HuH-7.5 (cell line): ENCODE measurements around the gene ZNF487.
A peak's percentile ranks its signal among the peaks of the same experiment; 100 is the strongest.
"Not testable (repeated sequence)": the region's sequence is repeated elsewhere in the genome, so short reads cannot be mapped to it uniquely, and the experiment has no call there.

ENCODE experiments used
- DNase-seq: peaks from one replicate; pipeline ENCODE4 v3.0.0; 2011; ENCODE audit warnings: low spot score

The ZNF487 gene

DNA sequence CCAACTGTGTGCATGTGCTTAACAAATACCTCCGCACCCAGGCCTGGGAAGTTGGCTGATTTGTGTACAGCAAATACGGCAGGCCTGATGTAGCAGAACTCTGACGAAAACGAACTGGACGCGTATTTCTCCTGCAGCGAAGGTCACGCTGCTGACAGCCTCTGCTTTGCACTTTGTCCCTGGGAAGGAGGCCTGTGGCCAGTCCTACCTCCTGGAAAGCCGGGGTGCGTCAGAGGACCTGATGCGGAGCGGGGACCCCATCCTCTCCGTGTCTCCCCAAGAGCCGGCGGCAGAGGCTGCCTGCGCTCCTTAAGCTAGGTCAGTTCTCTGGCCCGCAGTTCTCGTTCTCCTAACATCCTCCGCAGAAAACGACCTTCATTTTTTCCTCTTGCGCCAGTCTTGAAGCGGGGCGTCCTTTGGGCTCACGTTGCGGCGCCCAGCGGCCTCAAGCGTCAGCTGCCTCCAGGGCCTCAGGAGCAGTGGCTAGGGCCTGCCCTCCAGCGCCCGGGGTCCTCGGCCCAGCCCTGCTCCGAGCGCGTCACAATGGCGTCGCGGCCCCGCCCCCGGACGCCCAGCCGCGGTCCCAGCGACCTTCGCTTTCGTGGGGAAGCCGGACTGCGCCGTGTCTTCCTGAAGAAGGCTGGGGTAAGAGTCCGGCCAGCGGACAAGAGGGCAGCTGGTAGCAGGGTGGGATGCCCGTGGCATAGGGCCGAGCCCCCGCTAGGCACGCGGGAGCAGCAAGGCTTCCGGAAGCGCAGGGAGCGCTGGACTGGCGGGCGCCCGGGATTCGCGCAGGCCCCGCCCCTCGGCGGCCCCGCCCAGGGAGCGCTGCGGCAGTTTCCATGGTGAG is at the start of gene ZNF487:
Gene ZNF487, plus strand, starts transcription at position 821 of the 850 bp plus-strand sequence. CDS start 38,703 bp downstream, outside the sequence.
- peak; percentile 81 for DNase-seq

DNA sequence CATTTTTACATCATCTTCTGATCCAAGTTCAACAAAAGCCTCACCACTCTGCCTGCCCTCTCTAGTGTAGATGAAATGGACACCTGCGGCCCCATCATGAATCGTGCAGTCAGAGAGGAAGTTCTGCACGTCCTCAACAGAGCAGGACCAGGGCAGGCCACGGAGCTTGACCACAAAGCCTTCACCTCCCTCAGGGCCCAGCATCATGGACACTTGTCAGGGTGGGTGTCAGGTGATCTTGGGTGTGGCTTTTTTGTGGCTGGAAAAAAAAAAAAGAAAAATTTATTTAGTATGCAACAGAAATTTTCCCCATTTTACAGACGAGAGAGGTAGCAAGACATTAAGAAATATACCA is 49.3 kb upstream of the ZNF487 start:
- DNase-seq = no peak

GRCh38 chr10:43389867-43390266 is 47.0 kb upstream of the ZNF487 start:
- no peak for DNase-seq

DNA sequence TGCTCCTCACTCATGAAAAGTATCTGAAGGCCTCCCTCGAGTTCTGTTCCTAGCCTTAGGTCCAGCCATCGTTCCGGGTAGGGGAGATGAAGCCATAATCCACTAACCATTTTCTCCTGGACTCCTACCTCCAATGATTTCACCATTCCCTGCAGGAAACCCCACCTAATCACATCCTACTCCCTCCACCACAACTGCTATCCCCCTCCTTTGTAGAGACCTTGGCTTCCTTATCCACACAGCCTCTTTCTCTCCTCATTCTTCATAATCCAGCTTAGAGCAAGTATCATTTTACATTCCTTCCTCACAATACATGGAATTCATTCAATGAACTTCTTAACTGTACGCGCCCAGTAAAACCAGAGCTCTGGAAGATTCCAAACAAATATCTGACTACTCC is 46.6 kb upstream of the ZNF487 start:
- no peak for DNase-seq

DNA sequence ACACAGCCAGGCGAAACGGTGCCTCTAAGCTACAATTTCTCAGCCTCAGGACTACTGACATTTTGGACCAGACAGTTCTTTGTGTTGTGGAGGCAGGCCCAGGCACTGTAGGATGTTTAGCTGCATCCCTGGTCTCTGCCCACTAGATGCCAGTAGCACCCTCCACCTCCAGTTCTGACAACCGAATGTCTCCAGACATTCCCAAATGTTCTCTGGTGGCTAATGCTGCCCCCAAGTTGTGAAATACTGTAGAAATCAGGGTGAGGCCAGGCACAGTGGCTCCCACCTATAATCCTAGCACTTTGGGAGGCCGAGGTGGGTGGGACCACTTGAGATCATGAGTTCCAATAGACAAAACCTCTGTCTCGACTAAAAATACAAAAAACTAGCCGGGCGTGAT is 46.2 kb upstream of the ZNF487 start:
- DNase-seq = no peak

DNA sequence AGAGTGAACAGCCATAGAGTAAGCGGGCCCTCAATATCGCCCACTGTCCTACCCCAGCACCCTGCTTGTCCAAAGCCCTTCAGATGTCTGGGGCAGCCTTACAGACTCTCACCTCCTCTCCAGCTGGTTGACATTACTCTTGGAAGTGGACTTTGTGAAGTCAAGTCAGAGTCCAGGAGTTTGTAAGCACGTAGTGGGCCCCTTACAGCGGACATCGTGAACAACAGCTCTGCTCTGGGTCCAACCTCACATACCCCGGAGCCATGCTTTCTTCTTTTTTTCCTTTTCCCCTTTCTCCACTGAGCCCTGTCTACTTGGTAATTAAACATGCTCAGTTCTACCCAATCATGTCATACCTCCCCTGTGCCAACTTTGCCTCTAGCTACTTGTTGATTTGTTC is 45.4 kb upstream of the ZNF487 start:
- no peak for DNase-seq

DNA sequence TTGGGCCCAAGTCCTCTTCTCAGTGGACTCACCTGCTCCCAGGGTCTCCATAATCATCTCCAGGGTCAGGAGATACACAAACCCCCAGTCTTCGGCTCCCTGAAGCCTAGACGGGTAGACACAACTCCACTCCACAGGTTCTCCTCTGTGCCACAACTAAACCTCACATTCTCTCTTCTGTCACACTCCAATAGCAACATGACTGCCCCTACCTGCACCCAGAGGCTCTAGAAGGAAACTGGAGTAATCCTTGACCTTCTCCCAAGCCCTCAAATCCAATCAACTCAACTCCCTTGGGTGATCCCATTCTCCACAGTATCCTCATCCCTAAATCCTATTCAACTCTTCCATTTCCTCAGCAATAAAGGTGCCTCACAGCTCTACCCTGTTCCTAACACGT is 44.2 kb upstream of the ZNF487 start:
- no peak for DNase-seq

GRCh38 chr10:43393186-43393585 is 43.7 kb upstream of the ZNF487 start:
- DNase-seq = not testable (repeated sequence)

DNA sequence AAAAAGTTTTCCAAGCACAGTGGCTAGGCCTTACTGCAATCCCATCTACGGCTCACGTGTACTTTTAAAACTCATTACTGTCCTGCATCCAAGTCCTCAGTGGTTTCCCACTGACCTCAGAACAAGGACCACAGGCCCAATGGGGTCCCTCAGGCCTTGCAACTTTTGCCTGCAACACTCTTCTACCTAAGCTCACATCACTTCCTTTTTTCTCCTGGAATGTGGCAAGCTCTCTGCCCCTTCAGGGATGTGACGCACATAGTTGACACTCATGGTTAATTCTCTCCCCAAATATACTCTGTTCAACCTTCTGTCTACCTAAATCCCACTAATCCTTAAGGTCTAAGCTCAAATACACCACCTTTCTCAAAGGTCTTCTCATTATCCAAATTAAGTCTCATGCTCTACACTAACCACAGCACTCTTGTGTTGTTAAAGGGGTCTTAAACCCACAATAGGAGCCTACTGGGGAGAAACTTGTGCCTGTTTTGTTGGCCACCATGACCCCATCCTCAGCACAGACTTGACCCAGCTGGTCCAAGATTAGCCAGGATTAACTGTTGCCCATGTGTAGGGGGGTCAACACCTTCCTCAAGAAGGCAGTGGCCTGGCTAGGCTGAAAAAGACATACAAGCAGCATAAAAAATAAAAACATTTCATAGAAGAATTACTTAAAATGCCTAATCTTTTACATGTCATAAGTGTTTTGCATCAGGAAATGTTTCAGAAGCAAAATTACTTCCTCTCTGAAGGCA is 43.1 kb upstream of the ZNF487 start:
- no peak for DNase-seq

GRCh38 chr10:43394868-43395267 is 42.0 kb upstream of the ZNF487 start:
- DNase-seq = no peak

DNA sequence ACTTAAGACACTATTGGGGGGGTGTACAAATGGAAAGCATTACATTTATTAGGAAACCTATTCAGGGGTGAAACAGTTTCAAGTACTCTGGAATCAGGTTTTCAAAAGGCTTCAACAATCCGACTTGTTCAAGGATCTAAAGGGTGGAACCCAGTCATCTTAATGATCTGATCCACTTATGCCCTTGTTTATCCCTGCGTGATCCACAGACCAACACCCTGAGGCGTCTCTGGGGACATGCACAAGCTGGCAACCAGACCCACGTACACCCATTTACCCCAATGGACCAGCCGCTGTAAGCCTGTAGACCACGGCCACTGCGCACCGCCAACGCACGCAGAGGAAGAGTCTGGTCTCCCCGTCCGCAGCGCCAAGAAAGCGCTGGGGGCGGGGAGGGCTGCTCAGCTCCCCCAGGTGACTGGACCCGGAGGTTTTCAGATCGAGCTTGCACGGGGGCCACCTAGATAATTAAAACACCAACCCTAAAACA is 41.3 kb upstream of the ZNF487 start:
- no peak for DNase-seq

GRCh38 chr10:43396061-43396927 is 40.6 kb upstream of the ZNF487 start:
- peak; percentile 61 for DNase-seq

GRCh38 chr10:43396928-43397624 is 39.8 kb upstream of the ZNF487 start:
- peak; percentile 63 for DNase-seq

DNA sequence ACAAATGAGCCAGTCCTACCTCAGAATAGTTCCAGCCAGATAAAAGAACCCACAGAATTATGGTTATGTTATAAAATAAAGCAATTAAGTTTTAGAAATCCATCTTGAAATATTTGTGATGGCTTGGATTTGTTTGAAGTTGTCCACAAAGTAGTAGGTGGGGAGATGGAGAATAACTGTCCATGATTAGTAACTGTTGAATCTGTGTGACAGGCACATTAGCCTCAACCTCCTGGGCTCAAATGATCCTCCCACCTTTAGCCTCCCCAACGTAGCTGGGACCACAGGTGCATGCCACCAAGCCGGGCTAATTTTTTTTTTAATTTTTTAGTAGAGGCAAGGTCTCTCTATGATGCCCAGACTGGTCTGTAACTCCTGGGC is 38.0 kb upstream of the ZNF487 start:
- DNase-seq = no peak

GRCh38 chr10:43399320-43400310 is 37.3 kb upstream of the ZNF487 start:
- no peak for DNase-seq

DNA sequence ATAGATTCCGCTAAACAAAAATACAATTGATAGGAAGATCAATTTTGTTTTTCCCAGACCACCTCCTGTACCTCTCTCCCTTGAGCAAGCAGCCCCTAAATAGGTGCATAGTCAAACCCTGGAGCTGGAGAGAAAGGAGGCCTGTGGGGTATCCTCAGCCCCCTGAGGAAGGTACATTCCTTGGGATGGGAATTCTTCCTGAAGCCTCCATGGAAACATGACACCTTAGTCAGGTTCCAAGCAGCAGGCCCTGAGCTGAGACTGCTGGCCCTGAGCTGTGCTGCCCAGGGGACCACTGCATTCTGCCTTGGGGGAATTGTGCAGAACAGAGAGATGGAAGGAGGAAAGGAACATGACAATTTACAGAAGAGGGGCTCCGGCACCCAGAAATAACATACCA is 35.3 kb upstream of the ZNF487 start:
- no peak for DNase-seq

- DNase-seq = no peak
Measured at GRCh38 chr10:43402176-43402575, 34.7 kb upstream of the ZNF487 start.

GRCh38 chr10:43402880-43403452 is 33.9 kb upstream of the ZNF487 start:
- DNase-seq = no peak

DNA sequence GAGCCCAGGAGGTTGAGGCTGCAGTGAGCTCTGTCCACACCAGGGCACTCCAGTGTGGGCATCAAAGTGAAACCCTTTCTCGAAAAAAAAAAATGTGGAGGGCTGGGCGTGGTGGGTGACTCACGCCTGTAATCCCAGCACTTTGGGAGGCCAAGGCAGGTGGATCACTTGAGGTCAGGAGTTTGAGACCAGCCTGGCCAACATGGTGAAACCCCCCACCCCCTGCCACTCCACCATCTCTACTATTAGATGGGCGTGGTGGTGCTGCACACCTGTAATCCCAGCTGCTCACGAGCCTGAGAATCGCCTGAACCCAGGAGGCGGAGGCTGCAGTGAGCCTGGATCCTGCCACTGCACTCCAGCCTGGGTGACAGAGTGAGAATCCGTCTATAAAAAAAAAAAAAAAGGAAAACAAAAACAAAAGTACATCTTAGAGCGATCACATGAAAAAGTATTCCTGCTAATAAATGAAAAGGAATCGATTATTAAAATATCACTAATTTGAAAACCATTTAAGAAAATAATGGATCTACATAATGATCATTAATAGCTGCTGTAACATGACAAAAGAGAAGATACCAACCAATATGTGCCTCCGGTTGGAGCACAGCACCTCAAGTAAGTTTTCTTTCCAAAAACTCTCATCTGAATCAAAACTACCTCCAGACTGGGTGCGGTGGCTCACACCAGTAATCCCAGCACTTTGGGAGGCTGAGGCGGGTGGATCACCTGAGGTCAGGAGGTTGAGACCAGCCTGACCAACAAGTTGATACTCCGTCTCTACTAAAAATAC is 32.8 kb upstream of the ZNF487 start:
- DNase-seq = no peak
